GM08714 (cell line): ENCODE data around the gene INPP5E.

Source experiments
- H3K4me3 ChIP-seq: fragments of 200-500 bp; sonication (Bioruptor generic); 2 replicates; pipeline ENCODE4 v1.5.1; 2014; ENCODE audit warnings: mild to moderate bottlenecking, low read length, inconsistent platforms
- ZNF274 ChIP-seq: IDR thresholded peaks from 2 replicates; pipeline ENCODE4 v1.6.1; 2012; ENCODE audit warnings: mild to moderate bottlenecking, low read depth, low read length

INPP5E gene

GRCh38 chr9:136447173-136447778 lies 7.6 kb upstream of the INPP5E start:
- no peak overlapping the region for H3K4me3 ChIP-seq
- no peak for TF ChIP-seq ZNF274

DNA sequence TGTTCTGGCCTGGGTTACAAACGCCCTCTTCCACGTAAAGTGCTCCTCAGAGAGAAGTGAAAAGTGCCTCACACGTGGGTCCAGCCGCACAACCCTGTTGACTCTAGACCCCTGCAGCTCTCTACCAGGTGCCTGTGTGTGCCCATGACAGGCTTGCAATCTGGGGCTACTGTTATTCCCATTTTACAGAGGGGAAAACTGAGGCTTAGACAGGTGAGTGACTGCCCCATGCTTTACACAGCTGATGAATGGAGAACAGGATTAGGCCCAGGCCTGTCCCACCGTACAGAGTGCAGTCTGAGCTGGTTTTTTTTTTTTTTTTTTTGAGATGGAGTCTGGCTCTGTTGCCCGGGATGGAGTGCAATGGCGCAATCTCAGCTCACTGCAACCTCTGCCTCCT lies 6.2 kb upstream of the INPP5E start:
- TF ChIP-seq ZNF274: no peak
- H3K4me3 ChIP-seq: no peak overlapping the region

DNA sequence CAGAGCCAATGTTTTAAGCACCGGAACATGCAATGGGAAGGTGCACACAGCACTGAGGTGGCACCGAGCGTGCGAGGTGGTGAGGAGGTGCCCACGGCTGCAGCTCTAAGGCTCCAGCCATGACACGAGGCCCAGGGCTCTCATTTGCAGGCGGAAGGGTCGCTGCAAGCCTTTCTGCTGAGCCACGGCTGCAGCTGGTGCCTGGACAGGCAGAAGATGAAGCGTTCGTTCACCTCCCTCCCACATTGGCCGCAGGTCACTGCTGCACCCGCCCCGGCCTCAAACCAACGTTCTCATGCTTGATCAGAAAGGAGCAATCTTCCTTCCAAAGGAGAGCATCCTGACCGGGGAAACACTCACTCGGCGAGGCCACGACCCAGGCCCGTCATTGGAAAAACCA lies 4.5 kb upstream of the INPP5E start:
- TF ChIP-seq ZNF274: no peak
- no peak overlapping the region for H3K4me3 ChIP-seq

GRCh38 chr9:136443687-136444086 lies 4.0 kb upstream of the INPP5E start:
- no peak for TF ChIP-seq ZNF274

DNA sequence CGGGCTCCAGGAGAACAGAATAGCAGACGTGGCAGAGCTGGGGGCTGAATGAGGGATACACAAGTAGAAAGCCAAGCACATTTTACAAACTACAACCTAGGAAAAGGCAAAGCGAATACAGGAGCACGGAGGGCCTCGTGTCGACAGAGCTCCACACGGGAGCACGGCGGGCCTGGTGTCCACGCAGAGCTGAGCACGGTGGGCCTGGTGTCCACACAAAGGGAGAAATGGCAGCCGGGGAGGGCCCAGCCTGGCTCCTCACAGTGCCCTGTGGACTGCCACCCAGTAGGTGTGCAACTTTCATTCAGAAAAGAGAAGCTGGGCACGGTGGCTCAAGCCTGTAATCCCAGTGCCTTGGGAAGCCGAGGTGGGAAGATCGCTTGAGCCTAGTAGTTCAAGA lies 3.4 kb upstream of the INPP5E start:
- TF ChIP-seq ZNF274: no peak
- H3K4me3 ChIP-seq: no peak overlapping the region

More at GRCh38 chr9:136443687-136444086, 4.0 kb upstream of the INPP5E start:
- no peak overlapping the region for H3K4me3 ChIP-seq

DNA sequence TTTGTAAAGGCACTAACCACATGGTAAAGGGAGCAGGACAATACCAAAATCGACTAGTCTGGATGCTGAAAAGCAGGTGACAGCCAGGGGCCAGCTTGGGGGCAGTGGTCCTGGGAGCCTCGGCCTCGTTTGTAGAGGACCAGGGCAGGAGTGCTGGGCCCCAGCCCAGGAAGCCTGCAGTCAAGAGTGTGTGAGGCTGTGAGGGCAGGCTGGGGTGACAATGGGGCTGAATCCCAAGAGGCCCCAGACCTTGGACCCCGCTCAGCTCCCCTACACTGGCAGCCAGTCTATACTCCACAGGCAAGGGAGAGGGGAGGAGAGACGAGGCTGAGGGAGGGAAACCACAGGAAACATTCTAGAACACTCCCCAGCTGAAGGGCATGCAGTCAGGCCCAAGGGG lies 2.6 kb upstream of the INPP5E start:
- no peak for TF ChIP-seq ZNF274
- H3K4me3 ChIP-seq: no peak overlapping the region

DNA sequence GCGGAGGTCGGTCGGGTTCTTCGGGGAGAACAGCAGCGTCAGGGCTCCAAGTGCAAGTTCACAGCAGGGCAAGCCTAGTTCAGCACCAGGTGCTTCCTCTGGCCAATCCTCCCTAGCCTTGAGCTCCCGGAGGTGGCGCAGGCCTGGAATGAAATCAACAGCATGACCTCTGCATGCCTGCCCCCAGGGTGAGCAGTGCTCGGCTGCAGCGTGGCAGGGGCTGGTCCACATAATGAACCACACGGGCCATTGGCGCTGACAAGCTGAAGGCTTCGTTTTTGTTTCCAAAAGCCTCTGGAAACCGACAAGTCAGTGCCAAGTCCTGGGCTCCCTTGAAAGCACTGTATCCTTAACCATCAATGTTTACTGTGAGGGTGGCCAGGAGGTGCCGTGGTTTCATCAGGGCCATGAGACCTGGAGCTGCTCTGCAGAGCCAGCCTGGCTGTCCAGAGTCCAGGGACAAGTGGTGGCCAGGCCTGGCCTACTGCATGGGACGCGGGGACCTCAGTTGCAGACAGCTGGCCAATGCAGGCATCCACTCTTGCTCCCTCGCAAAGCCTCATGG lies 2.1 kb upstream of the INPP5E start:
- H3K4me3 ChIP-seq: no peak overlapping the region
- TF ChIP-seq ZNF274: no peak

DNA sequence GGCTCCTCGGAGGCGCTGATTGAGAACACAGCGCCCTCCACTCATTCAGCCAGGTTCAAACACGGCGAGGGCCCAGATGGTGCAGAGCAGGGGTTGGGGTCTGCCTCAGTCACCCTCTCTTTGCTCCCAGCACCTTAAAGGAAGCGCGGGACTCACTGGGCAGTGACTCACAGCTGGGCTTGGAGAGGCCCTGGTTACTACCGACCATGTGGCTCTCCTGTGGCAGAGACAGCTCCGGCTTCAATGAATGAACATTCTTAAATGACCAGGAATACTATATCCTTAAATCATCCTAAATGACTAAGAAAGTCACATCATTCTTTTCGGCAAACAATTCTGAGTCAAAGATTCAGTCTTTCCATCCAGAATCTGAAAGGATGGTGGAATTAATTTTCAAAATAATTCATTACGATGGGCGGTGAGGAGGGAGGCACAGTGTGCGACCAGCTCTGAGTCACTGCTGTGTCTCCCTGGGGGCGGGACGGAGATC lies 1.6 kb upstream of the INPP5E start:
- TF ChIP-seq ZNF274: no peak
- H3K4me3 ChIP-seq: no peak overlapping the region

GRCh38 chr9:136438548-136439480 lies 831 bp downstream of the INPP5E start:
- H3K4me3 ChIP-seq: peak overlapping the region; percentile 88
- no peak for TF ChIP-seq ZNF274

DNA sequence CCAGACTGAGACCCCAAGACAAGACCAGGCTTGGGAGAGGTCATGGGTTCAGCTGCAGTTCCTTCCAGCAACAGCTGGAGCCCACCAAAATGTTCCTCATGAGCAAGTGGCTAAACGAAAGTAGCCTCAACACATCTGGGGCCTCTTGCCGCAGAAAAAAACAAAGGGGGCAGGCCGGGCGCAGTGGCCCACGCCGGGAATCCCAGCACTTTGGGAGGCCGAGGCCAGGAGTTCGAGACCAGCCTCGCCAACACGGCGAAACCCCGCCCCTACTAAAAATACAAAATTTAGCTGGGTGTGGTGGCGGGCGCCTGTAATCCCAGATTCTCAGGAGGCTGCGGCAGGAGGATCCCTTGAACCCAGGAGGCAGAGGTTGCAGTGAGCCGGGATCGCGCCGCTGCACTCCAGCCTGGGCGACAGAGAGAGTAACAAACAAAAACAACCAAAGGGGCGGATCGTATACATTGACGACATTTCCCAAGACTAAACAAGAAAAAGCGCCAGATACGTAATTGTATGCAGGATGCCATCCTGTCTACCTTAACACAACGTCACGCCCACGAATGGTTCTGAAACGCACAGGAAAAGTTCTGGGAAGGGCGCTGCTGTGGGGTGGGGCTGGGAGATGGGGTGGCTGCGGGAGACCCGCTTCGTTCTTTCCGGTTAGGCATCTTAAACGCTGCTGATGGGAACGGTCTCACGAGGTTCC lies 1.7 kb downstream of the INPP5E start:
- no peak for TF ChIP-seq ZNF274
- peak overlapping the region; percentile 88 for H3K4me3 ChIP-seq

DNA sequence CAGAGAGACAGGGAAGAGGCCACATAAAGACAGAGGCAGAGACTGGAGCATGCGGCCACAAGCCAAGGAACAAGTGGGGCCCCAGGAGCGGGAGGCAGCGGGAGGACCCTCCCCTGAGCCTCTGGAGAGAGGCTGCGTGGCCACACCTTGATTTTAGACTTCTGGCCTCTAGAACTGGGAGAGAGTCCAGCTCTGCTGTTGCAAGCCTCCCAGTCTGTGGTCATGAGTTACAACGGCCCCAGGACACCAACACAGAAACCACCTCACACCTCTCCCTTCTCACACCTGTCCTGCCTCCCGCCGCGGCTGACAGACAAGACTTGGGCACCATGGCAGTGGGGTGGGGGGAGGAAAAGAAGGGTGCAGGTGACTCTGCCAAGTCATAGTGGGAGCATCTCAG lies 2.2 kb downstream of the INPP5E start:
- no peak for TF ChIP-seq ZNF274
- peak overlapping the region; percentile 88; the same call in 1 of the 2 replicates for H3K4me3 ChIP-seq

GRCh38 chr9:136436055-136436634 lies 3.5 kb downstream of the INPP5E start:
- no peak for TF ChIP-seq ZNF274
- H3K4me3 ChIP-seq: no peak overlapping the region

DNA sequence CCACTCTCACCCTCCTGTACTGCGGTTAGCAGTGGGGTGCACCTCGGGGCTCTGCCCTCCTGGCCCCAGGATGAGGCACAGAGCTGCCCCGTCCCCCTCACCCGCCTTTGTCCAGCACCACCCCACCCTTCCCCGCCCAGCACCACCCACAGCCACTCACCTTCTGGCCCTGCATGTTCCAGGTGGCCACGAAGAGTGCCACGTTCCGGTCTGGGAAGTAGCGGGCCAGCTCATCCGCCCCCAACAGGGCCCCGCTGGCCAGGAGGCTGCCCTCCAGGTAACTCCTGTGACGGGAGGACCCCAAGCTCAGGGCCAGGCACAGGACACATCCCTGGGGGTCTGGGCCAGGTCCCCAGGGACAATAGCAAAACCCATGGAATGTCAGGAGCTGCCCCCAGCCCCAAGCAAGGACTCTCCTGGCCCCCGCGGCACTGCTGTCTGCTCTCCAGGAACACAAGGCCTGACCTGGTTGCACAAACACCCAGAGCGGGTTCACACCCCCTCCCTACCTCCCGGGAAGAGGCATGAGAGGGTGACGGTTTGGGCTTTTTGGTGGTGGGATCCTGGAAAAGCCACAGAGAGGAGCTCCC lies 5.0 kb downstream of the INPP5E start:
- no peak for TF ChIP-seq ZNF274
- H3K4me3 ChIP-seq: no peak overlapping the region
